Panc1 (cell line): ENCODE measurements around the gene SHISA4. TPM values are rescaled to one million over a fixed set of nuclear protein-coding genes. Genes with fewer than 3 reads are reported as not detected.

Experiments
- ATAC-seq: fragments of 200-7000 bp; cut with Tn5 transposase; 2 replicates; pipeline ENCODE4 v1.9.1; 2020; ENCODE audit warnings: mild to moderate bottlenecking, moderate library complexity
- BruUV-seq: library from RNA; stranded (reverse); fragments of 400-500 nt; replicated peaks from 2 replicates; lab custom pipeline; 2021; lab: Mats Ljungman, UMichigan
- CTCF ChIA-PET: fragments of 300-600 bp; sonication (Branson Sonifier 250); formaldehyde crosslinking; loops from one replicate; lab custom pipeline; 2022; ENCODE audit warnings: antibody characterized with exemption; lab: Charles Lee
- POLR2A ChIA-PET: fragments of 300-600 bp; sonication (Branson Sonifier 250); formaldehyde crosslinking; loops from one replicate; lab custom pipeline; 2022; ENCODE audit warnings: antibody characterized with exemption; lab: Charles Lee
- DNase-seq: peaks from one replicate; pipeline ENCODE4 v3.0.0-alpha.2; 2010; ENCODE audit warnings: low read depth, low spot score
- H3K27ac ChIP-seq: 2 replicates; pipeline ENCODE4 v1.5.1; 2011; ENCODE audit warnings: mild to moderate bottlenecking, low read length, inconsistent platforms
- H3K27me3 ChIP-seq: fragments of 200-500 bp; sonication (Bioruptor generic); 2 replicates; pipeline ENCODE4 v1.6.0; 2014; ENCODE audit warnings: low read length, inconsistent platforms; ENCODE audit not compliant: control insufficient read depth, insufficient read depth
- H3K36me3 ChIP-seq: fragments of 200-500 bp; sonication (Bioruptor generic); 2 replicates; pipeline ENCODE4 v1.5.1; 2014; ENCODE audit warnings: inconsistent platforms, mild to moderate bottlenecking, low read length, moderate library complexity; ENCODE audit not compliant: control insufficient read depth, insufficient read depth
- H3K4me1 ChIP-seq: 2 replicates; pipeline ENCODE4 v1.5.1; 2011; ENCODE audit warnings: inconsistent platforms, mild to moderate bottlenecking, low read length, moderate library complexity; ENCODE audit not compliant: control insufficient read depth, insufficient read depth
- H3K4me3 ChIP-seq, 2 experiments: 2 replicates each; pipeline ENCODE4 v1.5.1; 2011 to 2012; ENCODE audit warnings: low read depth in 2 of 2, low read length in 2 of 2, mild to moderate bottlenecking in 2 of 2, inconsistent platforms in 1 of 2, moderate library complexity in 1 of 2
- H3K9me3 ChIP-seq: fragments of 200-500 bp; sonication (Bioruptor generic); 2 replicates; pipeline ENCODE4 v1.5.1; 2014; ENCODE audit warnings: low read depth, mild to moderate bottlenecking, inconsistent platforms, low read length, moderate library complexity; ENCODE audit not compliant: control insufficient read depth, insufficient read depth
- POLR2AphosphoS5 ChIP-seq: IDR thresholded peaks from 2 replicates; pipeline ENCODE4 v1.6.1; 2012; ENCODE audit warnings: mild to moderate bottlenecking, low read depth, low read length, moderate library complexity
- REST ChIP-seq, 2 experiments: IDR thresholded peaks; 2 replicates each; pipeline ENCODE4 v1.6.1; 2011 to 2012; ENCODE audit warnings: low read depth in 2 of 2, control low read depth in 1 of 2, low read length in 1 of 2, mild to moderate bottlenecking in 1 of 2, moderate library complexity in 1 of 2; ENCODE audit not compliant: insufficient read depth in 1 of 2
- TCF7L2 ChIP-seq: IDR thresholded peaks from 2 replicates; pipeline ENCODE4 v1.6.1; 2011; ENCODE audit warnings: mild to moderate bottlenecking, low read depth, low read length, inconsistent platforms
- in situ Hi-C: cut with HindIII; loops from 2 replicates; pipeline ENCODE4 v1.10.0; 2016; ENCODE audit warnings: low sequenced_read_pairs, low pct_unique_long_range_greater_than_20kb
- intact Hi-C: fragments of 100-400 bp; cut with micrococcal nuclease; formaldehyde crosslinking; loops from one replicate; pipeline ENCODE4 v1.10.0; 2022; ENCODE audit not compliant: unreplicated experiment
- total RNA-seq: library from RNA; stranded (reverse); gene quantifications from one replicate; pipeline ENCODE4 v1.2.1, GENCODE V29; 2021; ENCODE audit not compliant: unreplicated experiment
- TF ChIP-seq, protein P1 (sequence below): fragments of 450-650 bp; IDR thresholded peaks from 2 replicates; pipeline ENCODE4 v1.5.1; 2017; ENCODE audit warnings: mild to moderate bottlenecking

Gene SHISA4
- total RNA-seq, 1 experiment from 2014 or later: 38.2 TPM

DNA sequence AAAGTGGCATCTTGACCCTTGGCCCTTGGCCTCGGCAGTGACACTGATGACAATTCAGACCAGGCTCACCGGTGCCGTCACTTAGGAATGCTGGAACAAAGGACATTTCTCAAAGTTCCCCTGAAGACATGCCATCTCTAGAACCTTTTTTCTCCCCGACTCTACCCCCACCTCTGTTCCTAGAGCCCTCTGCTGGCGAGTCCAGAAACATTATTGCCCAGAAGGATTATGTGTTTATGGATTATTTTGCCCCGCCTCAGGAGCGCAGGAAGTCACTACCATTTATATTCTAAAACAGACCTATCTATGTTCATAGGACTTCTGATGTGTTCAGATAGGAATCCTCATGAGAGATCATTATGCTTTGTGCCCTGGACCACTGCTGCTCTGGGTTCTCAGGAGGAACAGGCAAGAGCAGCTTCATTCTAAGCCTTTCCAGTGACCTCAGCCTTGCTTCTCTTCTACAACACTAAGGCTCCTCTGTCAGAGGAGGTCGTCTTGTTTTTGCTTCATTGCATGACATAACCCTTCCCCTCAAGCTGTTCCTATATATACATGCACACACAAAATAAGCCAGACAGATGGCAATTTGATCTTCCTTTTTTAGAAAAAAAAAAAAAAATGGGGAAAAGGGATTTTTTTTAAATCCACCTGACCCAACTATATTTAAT is 12.4 kb upstream of the SHISA4 start:
- intact Hi-C loops: loop anchor here (10.0 kb wide), 1 partner anchor 239 kb away; no protein-coding TSS in a partner anchor
- ATAC-seq (peak; percentile 62; the same call in 1 of the 2 replicates), DNase-seq (no peak)
- in situ Hi-C loops: no loop called here
- H3K27ac ChIP-seq: no peak overlapping the region
- BruUV-seq: no TSS peak
- TF ChIP-seq, protein P1, sequence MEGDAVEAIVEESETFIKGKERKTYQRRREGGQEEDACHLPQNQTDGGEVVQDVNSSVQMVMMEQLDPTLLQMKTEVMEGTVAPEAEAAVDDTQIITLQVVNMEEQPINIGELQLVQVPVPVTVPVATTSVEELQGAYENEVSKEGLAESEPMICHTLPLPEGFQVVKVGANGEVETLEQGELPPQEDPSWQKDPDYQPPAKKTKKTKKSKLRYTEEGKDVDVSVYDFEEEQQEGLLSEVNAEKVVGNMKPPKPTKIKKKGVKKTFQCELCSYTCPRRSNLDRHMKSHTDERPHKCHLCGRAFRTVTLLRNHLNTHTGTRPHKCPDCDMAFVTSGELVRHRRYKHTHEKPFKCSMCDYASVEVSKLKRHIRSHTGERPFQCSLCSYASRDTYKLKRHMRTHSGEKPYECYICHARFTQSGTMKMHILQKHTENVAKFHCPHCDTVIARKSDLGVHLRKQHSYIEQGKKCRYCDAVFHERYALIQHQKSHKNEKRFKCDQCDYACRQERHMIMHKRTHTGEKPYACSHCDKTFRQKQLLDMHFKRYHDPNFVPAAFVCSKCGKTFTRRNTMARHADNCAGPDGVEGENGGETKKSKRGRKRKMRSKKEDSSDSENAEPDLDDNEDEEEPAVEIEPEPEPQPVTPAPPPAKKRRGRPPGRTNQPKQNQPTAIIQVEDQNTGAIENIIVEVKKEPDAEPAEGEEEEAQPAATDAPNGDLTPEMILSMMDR: peak; percentile 66
- TF ChIP-seq TCF7L2 (no peak), POLR2AphosphoS5 (no peak)
- peaks cover 4% of the 10 kb centered on the region; the same call in 1 of the 2 replicates for H3K36me3 ChIP-seq
- H3K9me3 ChIP-seq: no peaks in the 10 kb centered on the region
- ChIA-PET CTCF (interaction anchor here (0.6 kb wide), 2 partner anchors 10 to 395 kb away, joined by 4 read pairs; no protein-coding TSS in a partner anchor), POLR2A (no interaction called here)
- H3K4me1 ChIP-seq: no peaks in the 10 kb centered on the region
- H3K27me3 ChIP-seq: no peaks in the 10 kb centered on the region
- no peak overlapping the region for H3K4me3 ChIP-seq

DNA sequence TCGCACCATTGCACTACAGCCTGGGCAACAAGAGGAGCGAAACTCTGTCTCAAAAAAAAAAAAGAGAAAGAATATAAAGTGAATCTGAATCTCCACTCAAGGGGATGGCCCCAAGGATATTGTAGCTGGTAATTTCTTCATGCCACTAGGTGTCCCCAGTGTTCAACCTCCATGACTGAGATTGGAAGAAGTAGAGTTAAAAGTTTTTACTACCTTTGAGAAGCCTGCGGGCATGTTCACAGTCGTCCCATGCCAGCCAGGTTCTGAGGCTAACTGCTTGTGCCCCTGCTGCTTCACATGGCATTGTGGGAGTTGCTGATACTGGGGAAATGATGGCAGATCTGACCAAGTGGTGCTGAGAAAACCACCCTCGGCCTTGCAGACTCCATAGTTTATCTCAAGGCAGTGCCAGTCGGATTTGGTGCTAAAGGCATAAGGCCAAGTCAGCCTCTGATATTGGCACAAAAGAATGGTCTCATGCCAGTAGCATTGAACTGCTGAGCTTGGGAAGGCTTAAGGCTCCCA is 10.8 kb upstream of the SHISA4 start:
- no peaks in the 10 kb centered on the region for H3K9me3 ChIP-seq
- TF ChIP-seq POLR2AphosphoS5: no peak; the same call in 1 of the 2 replicates
- no peak for TF ChIP-seq TCF7L2
- no peak for TF ChIP-seq REST (IDR thresholded peaks at IDR 0.05; ENCODE audit: insufficient read depth in 1 of 2, low read depth in 2 of 2, low read length in 1 of 2)
- TF ChIP-seq, protein P1: peak; percentile 84
- H3K27me3 ChIP-seq: no peaks in the 10 kb centered on the region
- no peak for DNase-seq
- in situ Hi-C loops: no loop called here
- ATAC-seq: peak; percentile 55; the same call in 1 of the 2 replicates
- no TSS peak for BruUV-seq
- intact Hi-C loops: loop anchor here (10.0 kb wide), 1 partner anchor 237 kb away; no protein-coding TSS in a partner anchor
- no peak overlapping the region for H3K27ac ChIP-seq
- no peaks in the 10 kb centered on the region for H3K4me1 ChIP-seq
- ChIA-PET CTCF (interaction anchor here (0.6 to 1.1 kb wide), 5 partner anchors 12 to 258 kb away, joined by 3 to 5 read pairs (median 4); no protein-coding TSS in a partner anchor), POLR2A (no interaction called here)
- peaks cover 4% of the 10 kb centered on the region; the same call in 1 of the 2 replicates for H3K36me3 ChIP-seq
- no peak overlapping the region for H3K4me3 ChIP-seq
